NCI-H748 (cell line): ENCODE data around the gene LRRC36.

ENCODE experiments used
- DNase-seq: peaks from one replicate; lab custom pipeline; 2025; ENCODE audit not compliant: unreplicated experiment; lab: John Stamatoyannopoulos, UW

Gene LRRC36

DNA sequence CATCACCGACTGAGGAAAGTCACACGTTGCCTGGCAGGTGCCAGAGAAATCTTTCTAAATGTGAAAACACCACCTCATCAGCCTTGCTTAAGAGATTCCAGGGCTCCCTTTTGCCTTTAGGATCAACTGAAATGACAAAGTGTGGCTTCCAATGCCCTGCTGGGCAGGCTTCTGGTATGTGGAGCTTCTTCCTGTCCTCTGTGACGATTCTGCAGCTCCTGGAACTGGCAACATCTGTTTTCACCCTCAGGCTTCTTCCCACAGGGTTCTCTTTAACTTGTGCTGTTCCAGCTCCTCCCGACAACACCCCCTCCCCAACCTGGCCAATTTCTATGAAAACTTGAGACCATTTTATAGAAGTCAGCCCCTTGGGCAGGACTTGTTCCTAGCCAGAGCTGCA lies 94.4 kb downstream of the LRRC36 start:
- no peak for DNase-seq

DNA sequence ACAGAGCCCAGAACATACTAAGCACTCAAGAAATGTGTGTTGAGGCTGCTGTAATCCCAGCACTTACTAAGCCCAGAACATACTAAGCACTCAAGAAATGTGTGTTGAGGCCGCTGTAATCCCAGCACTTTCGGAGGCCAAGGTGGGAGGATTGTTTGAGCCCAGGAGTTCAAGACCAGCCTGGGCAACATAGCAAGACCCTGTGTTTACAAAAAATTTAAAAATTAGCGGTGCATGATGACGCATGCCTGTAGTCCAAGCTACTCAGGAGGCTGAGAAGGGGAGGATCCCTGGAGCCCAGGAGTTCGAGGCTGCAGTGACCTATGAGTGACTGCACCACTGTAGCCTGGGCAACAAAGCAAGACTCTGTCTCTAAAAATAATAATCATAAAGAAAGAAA lies 96.4 kb downstream of the LRRC36 start:
- no peak for DNase-seq

DNA sequence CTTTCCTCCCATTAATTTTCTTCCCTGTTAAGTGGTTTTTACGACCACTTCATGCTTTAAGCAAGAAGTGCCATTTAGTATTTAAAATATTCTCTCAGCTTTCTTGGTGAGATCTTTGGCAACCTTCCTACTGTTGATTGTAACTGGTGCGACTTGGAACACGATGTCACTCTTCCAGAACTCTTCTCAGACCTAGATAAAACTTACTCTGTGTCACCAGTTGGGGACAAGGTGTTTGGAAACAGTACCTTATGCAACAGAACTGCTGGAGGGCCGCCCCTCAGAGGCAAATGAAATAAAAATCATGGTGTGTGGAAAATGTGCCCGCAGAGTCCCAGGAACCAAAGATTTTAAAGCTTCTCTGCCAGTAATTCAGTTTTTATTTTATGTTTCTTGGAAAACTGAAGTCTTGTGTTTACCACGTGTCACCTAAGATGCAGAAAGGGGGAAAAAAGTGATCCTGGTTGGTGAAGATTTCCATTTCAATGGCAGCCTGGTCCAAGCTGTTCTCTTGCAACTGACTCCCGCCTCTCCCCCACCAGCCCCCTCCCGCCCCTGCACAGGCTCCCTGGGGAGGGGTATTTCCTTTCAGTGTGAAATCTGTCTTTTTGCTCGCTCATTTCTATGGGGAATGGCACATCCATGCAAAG lies 97.1 kb downstream of the LRRC36 start:
- no peak for DNase-seq

DNA sequence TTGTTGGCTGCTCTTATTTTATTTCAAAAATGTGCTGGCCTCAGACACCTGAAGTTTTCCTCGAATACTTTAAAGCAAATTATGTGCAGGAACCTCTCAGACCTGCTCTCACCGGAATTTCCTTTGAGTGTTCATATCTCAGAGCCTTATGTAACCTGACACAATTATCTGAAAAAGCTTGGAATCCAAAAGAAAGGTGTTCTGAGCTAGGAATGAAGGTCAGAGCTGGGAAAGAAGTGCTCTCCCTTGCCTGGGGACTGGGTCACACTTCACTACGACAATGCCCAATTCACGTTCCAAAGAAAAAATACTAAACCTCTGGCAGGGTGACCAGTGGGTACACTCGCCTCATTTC lies 97.6 kb downstream of the LRRC36 start:
- DNase-seq, result no peak

DNA sequence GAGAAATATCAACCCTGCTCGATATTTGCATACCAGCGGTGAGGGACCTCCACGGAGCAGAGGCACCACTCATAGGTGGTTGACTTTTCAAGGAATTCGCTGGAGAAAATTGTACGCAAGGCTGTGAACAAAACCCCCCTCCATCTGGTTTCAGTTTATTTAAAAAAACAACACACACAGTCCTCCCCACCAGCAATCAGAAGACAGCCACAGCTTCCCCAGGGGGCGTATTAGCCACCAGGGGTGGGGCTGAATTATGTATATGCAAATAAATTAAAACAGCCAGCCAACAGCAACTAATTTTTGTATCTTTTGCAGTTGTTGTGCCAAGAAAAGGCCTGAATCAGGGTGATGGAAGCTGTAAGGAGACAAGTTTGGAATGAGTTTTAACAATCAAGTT lies 98.4 kb downstream of the LRRC36 start:
- no peak for DNase-seq

DNA sequence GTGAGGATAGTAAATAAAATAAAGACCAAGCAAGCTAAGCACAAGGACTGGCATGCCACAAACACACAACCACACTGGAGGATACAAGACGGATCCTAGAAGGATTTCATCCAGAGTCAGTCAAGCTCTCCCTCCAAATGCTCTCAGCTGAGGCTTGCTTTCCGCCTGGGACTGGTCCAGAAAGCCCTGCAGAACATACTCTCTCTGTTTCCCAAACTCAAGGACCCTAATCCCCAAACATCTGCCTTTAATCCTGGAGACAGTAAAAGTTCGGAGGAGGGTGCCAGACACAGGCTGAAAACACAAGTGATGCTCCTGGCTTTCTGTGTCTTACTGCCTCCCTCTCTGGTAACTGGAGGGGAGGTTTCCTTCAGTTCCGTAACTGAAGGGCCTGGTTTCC lies 99.0 kb downstream of the LRRC36 start:
- no peak for DNase-seq

DNA sequence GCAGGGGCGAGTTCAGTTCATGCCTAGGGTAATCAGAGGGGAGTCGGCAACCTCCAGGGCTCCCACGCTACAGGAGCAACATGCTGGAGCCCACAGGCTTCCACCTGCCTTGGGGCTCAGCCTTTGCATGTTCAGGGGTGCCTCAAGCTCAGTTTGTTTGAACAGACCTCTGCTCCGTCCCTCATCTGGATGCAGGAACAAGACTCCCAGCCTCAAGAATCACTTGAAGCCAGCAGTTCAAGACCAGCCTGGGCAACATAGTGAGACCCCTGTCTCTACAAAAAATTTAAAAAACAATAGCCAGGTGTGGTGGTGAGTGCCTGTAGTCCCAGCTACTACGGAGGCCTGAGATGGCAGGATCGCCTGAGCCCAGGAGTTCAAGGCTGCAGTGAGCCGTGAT lies 99.4 kb downstream of the LRRC36 start:
- DNase-seq, result no peak

DNA sequence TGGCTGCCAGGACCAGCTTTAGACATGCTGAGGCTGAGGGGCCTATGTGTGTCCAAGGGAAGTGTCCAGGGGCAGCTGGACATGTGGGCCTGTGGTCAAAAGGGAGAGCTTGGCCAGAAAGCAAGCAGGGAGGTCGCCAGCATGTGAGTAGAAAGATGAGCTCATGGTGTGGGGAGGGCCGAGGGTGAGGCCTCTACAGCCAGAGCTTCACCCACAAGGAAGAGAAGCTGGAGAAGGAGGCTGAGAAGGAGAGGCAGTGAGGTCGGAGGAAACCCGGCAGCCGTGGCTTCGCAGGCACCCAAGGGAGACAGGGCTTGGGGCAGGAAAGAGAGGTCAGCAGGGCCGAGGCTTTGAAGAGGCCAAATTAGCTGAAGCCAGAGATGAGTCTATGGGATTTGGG lies 100.3 kb downstream of the LRRC36 start:
- no peak for DNase-seq

DNA sequence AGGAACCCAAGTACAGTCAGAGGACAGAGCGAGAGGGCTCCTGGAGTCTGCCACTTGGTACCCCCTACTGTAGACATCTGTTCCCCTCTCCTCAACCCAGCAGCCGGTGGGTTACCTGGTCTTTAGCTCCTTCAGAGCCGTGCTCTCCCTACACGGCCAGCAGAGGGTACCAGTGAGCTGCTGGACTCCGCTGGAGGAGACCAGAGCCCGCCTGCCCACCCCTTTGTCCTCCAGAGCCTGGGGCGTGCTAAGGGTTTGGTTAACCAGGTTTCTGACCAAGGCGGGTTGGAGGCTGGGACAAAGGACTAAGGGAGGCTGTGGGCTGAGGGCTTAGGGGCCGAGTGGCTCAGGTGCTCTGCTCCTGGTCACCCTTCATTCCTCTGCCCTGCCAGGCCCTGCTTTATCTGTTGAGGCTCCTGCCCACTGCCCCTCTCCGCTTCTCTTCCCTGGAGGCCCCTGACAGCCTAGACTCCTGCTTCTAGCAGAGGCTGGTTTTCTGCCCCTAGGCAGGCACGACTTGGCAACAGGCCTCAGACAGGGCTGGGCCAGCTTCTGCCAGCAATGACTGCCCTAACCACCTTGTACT lies 101.6 kb downstream of the LRRC36 start:
- DNase-seq, result peak; percentile 77

DNA sequence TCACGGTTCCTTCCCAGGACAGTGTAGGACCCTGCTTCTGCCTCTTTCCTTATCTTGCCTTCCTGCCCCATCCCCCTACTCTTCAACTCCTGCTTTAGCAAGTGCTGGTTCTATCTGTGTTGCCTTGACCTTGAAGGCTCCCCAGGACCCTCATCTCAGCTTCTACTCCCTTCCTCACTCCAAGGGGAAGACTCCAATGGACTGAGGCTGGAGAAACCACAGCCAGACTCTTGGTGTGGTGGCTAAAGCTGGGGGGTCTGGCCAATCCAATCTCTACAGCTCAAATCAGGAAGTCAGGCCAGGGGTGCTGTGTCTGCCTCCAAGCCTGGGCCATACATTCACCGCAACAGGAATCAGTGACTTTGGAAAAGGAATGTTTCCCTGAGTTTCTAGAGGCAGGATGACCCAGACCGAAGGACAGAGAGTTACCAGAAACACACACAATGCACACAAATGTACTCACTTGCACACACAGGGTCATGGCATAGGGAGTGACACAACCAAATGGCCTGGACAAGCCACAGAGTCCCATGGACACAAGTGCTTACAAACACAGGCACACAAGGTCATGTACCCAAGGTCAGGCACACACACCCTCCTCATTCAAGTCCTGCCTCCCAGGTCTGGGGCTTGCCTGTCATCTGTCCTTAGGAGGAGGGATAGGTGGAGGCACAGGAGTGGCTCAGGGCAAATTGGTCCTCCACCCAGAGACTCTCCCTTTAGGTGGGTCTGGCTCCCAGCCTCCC lies 102.6 kb downstream of the LRRC36 start:
- DNase-seq, result no peak

DNA sequence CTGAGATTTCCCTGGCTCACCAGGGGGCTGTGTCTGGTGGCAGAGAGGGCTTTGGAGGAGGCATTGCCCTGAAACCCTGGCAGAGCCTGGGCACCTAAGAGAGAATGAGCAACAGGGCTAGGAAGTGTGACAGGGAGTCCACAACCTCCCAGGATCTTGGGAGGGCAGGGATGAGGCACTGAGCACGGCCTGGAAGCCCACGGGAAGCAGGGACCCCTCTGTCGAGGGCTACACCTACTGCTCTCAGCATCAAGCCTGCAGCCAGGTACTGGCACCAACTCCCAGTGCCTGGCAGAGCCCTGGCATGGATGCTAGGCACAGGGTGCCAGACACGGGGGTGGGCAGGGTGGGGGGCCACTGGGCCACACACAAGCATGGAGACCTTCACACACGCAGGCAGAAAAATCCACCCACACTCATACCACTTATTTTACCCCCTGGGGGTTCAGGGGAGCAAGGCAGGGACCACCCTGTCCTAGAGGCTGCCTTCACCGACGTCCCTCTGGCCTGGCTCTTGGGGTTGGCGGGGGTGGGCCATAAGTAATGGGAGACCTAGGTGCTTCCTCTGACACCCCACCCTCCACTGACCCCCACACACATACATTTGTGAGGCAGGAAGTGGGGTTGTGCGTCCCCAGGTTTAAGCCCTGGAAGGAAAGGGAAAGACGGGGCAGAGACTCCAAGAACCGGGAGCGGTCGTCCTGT lies 103.3 kb downstream of the LRRC36 start:
- no peak for DNase-seq

DNA sequence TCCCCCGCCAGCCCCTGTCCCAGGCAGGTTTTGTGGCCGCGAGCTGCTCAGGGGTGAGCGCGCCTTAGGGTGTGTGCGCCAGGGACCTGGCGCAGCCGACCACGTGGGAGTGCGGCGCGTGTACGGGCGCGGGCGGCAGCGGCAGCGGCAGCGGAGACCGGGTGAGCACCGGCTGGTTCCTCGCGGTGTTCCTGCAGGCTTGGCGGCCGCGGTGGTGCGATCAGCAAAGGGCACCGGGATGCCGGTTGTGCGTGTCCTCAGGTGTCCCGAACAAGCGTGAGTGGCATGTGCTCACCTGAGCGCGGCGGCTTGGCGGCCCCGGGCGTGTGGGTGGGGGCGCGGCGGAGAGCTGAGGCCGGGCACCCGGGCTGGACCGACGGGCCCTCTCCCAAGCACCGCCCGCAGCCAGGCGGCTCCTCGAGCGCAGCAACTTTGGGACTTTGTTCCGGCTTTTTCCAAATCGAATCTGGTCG lies 103.9 kb downstream of the LRRC36 start:
- peak; percentile 52 for DNase-seq

DNA sequence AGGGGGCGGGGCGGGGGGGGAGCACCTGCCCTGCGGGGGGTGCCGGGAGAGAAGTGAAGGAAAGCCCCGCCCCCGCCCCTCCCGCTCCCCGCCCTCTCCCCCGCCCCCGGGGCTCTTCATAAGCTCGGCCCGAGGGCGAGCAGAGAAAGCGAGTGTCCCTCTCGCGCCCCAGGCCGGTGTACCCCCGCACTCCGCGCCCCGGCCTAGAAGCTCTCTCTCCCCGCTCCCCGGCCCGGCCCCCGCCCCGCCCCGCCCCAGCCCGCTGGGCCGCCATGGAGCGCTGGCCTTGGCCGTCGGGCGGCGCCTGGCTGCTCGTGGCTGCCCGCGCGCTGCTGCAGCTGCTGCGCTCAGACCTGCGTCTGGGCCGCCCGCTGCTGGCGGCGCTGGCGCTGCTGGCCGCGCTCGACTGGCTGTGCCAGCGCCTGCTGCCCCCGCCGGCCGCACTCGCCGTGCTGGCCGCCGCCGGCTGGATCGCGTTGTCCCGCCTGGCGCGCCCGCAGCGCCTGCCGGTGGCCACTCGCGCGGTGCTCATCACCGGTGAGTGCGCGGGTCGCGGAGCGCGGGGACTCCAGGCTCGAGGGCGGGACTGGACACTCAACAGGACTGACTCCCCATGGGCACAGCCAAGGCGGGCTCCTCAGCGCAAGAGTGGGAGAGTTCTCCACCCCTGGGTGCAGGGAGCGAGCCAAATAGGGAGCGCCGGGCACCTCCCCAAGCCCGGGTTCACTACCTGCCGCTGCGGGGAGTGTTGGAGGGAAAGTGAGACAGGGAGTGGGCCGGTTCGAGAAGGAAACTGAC lies 104.6 kb downstream of the LRRC36 start, which contains the start of gene HSD11B2:
Gene HSD11B2, plus strand, starts transcription at position 145 of the 798 bp plus-strand sequence. Its CDS starts 128 bp downstream, at position 273.
- peak; percentile 74 for DNase-seq

DNA sequence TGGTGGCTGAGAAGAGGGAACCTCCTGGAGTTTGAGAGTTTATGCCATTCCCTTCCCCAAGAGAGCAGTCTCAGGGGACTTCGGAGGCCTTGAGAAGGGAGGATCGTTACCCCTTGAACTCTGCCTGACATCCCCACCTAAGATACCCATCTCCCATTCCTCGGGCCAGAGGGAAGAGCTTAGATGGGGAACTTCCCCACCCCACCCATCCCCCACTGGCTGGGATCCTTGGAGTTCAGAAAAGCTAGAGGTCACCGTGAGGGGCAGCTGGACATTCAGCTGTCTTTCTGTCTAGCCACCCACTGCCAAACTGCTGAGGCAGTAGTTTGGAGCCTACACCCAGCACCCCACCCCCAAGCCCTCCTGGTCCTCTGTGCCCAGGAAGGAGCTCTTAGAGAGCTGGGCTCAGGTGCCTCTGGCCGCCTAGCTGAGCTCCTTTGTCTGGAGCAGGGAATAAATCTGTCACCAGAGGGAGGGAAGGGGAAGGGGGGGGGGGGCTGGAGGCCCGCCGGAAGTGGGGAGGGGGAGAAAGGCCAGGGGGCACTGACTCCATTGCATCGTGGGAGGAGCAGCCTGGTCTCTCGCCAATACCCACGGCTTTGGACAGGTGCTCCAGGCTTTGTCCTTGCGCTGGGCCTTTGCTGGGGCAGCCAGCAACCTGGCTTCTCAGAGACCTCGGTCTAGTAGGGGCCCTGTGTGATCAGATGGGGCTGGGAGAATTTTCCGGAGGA lies 105.3 kb downstream of the LRRC36 start:
- DNase-seq, result peak; percentile 28

DNA sequence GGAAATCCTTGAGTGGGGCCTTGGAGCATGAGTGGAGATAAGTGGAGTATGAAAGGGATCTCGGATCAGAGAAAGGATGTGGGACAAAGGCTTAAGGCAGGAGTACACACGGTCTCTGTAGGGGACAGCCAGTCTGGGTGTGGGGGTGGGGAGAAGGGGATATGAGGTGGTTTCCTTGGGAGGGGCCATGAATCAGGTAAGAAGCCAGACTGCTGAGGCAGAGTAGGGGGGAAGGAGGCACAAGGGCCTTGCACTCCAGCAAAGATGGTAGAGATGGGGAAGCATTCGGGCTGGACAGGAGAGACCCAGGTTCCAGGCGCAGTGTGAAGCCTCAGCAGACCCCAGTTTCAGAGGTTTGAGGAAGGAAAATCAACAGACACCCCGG lies 105.9 kb downstream of the LRRC36 start:
- DNase-seq, result no peak

DNA sequence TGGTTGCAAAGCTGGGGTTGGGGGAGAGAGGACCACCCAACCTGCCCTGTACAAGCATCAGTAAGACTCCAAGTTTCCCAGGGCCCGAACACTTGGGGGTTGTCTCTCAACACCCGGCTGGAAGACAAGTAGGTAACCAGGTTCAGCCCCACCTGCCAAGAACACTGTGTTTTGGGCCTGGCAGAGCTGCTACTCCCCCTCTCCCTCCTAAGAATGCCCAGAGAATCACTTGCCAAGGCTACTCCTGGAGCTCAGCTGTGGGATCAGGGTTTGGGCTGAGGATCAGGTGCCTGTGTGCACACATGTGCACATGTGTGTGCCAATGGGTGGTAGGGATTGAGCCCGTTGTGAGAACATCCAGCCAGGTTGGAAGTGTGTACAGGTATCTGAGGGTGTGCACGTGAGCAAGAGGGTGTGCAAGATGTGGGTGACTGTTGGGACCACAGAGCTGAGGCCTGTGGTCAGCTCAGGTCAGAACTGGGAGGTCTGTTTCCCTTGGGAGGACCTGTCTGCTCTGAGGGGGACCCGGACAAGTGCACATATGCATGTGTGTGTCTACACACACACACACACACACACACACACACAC lies 106.6 kb downstream of the LRRC36 start:
- no peak for DNase-seq
